K562 (cell line): ENCODE measurements around the gene ZCWPW1. TPM values are rescaled to one million over a fixed set of nuclear protein-coding genes. Genes with fewer than 3 reads are reported as not detected.

Experiments used
- BCOR ChIP-seq: fragments of 450-650 bp; IDR thresholded peaks from 2 replicates; pipeline ENCODE4 v1.6.1; 2016
- CTBP1 ChIP-seq: fragments of 450-650 bp; IDR thresholded peaks from 2 replicates; pipeline ENCODE4 v1.6.1; 2016; ENCODE audit warnings: borderline replicate concordance
- KLF1 ChIP-seq: fragments of 450-650 bp; IDR thresholded peaks from 2 replicates; pipeline ENCODE4 v1.6.1; 2016; ENCODE audit warnings: missing genetic modification characterization, missing compliant biosample characterization
- MYBL2 ChIP-seq, 2 experiments: fragments of 450-650 bp in 1 of 2; sonication (generic) in 1 of 2; formaldehyde crosslinking in 1 of 2; IDR thresholded peaks; 2 replicates each; pipeline versions ENCODE4 v1.6.1 to v1.8.1; 2017 to 2022; ENCODE audit warnings: borderline replicate concordance in 1 of 2, inconsistent platforms in 1 of 2, low read depth in 1 of 2, mild to moderate bottlenecking in 1 of 2, missing genetic modification reagents in 1 of 2, moderate library complexity in 1 of 2
- PCBP1 ChIP-seq: fragments of 200-400 bp; formaldehyde crosslinking; IDR thresholded peaks from 2 replicates; pipeline ENCODE4 v1.6.1; 2018; ENCODE audit warnings: mild to moderate bottlenecking, low read depth, low read length; ENCODE audit not compliant: poor library complexity, severe bottlenecking
- POLR2G ChIP-seq: fragments of 200-400 bp; formaldehyde crosslinking; IDR thresholded peaks from 2 replicates; pipeline ENCODE4 v1.6.1; 2017; ENCODE audit warnings: low read depth, mild to moderate bottlenecking, antibody characterized with exemption, low read length, moderate library complexity
- POLR2H ChIP-seq: IDR thresholded peaks from 2 replicates; pipeline ENCODE4 v1.6.1; 2016; ENCODE audit warnings: missing genetic modification characterization, low read depth, mild to moderate bottlenecking, control low read depth, missing compliant biosample characterization, moderate library complexity
- RBM15 ChIP-seq: fragments of 200-400 bp; formaldehyde crosslinking; IDR thresholded peaks from 2 replicates; pipeline ENCODE4 v1.6.1; 2018; ENCODE audit warnings: mild to moderate bottlenecking, low read length, moderate library complexity; ENCODE audit not compliant: insufficient read depth
- TEAD4 ChIP-seq, 2 experiments: sonication (generic) in 1 of 2; formaldehyde crosslinking in 1 of 2; IDR thresholded peaks; 2 replicates each; pipeline versions ENCODE4 v1.6.1 to v1.8.0; 2012 to 2022; ENCODE audit warnings: borderline replicate concordance in 1 of 2, inconsistent platforms in 1 of 2, low read length in 1 of 2, mild to moderate bottlenecking in 1 of 2, missing genetic modification reagents in 1 of 2
- TGIF2 ChIP-seq: sonication (generic); formaldehyde crosslinking; IDR thresholded peaks from 2 replicates; pipeline ENCODE4 v1.8.1; 2022; ENCODE audit warnings: mild to moderate bottlenecking, missing genetic modification reagents, moderate library complexity
- TOE1 ChIP-seq, 2 experiments: fragments of 450-650 bp in 1 of 2; sonication (generic) in 1 of 2; formaldehyde crosslinking in 1 of 2; IDR thresholded peaks; 2 replicates each; pipeline versions ENCODE4 v1.7.1 to v1.8.0; 2016 to 2022; ENCODE audit warnings: borderline replicate concordance in 2 of 2, mild to moderate bottlenecking in 2 of 2, antibody characterized with exemption in 1 of 2, inconsistent platforms in 1 of 2, low read depth in 1 of 2, missing genetic modification reagents in 1 of 2, moderate library complexity in 1 of 2
- polyA plus RNA-seq, 8 experiments: library from polyadenylated mRNA; depleted of rRNA in 4 of 8; stranded (reverse) in 5 of 8; unstranded in 3 of 8; fragments of >200 nt; fragmentation: Nextera tagmentation in 2 of 8; fragmentation: Illumina TruSeq in 1 of 8; extraction: Ambion mirVana in 2 of 8; extraction: Trizol in 1 of 8; gene quantifications; 2 replicates each; pipeline versions ENCODE4 v1.2.1 to v1.2.3, GENCODE V29; 2011 to 2014; ENCODE audit warnings: inconsistent platforms in 1 of 8, missing spikeins in 1 of 8
- total RNA-seq, 7 experiments: library from RNA; depleted of rRNA in 6 of 7; stranded (reverse); fragments of >200 nt in 6 of 7; fragmentation: Illumina TruSeq in 2 of 7; extraction: Trizol in 2 of 7; gene quantifications; 2 replicates each; pipeline versions ENCODE4 v1.2.1 to v1.2.3, GENCODE V29; 2011 to 2021; ENCODE audit warnings: low replicate concordance in 1 of 7
- TF ChIP-seq, protein P1 (sequence below), 2 experiments: fragments of 450-650 bp; IDR thresholded peaks; 2 replicates each; pipeline ENCODE4 v1.6.1; 2016
- TF ChIP-seq, protein P2 (sequence below): sonication (generic); formaldehyde crosslinking; IDR thresholded peaks from 2 replicates; pipeline ENCODE4 v1.9.0; 2022; ENCODE audit warnings: mild to moderate bottlenecking, missing genetic modification reagents
- TF ChIP-seq, protein P3 (sequence below): sonication (generic); formaldehyde crosslinking; IDR thresholded peaks from 2 replicates; pipeline ENCODE4 v1.8.0; 2022; ENCODE audit warnings: mild to moderate bottlenecking, missing genetic modification reagents
- TF ChIP-seq, protein P4 (sequence below), 2 experiments: IDR thresholded peaks; 2 replicates each; pipeline ENCODE4 v1.6.1; 2012; ENCODE audit warnings: improper control_type of control experiment in 2 of 2, low read depth in 2 of 2, low read length in 2 of 2, borderline replicate concordance in 1 of 2

The ZCWPW1 gene
- total and polyA plus RNA-seq, 9 of the 15 experiments (the other 6 are each of a cell fraction or from before 2014, with no cell fraction given), result 0.18 to 1.7 (median 1.2) TPM

DNA sequence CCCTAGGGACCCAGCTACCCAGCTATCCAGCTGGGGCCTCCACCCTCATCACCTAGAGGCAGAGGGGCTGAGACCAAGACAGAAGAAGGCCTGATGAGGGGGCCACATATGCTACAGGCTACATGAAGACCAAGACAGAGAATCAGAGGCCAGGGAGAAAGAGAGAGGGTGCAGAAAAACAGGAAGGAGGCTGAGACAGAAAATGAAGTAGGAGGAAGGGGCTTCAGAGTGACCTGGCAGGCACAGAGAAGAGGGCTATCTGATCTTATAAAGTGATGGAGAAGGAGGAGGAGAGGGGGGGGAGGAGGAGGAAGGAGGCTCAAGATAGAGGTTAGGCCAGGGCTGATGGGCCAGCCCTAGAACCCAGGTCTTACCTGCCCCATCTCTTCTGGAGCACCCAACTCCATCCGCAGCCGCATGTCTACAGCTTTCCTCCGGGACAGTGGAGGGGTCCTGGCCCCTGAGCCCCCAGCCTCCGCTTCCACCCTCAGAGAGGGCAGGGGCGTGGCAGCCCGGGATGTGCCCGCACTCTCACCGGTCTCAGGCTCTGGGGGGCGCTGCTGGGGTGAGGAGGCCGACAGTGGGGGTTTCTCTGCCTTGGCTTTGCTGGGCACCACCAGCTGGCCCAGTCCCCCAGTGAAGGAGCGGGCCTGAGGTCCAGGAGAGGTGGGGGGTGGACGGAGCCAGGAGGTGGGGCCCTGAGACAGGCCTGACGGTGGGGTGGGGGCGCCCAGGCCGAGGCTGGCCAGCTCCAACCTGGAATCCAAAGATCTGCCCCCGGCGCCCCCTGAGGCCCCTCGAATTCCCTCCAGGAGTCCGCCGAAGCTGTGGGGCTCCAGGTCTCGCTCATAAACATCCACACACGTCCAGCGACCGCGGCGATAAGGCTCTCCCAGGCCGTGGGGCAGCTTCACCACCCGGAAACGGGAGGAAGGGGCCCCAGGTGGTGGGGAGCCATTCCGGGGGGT is 48.7 kb upstream of the ZCWPW1 start (continued):
- TF ChIP-seq, protein P1, sequence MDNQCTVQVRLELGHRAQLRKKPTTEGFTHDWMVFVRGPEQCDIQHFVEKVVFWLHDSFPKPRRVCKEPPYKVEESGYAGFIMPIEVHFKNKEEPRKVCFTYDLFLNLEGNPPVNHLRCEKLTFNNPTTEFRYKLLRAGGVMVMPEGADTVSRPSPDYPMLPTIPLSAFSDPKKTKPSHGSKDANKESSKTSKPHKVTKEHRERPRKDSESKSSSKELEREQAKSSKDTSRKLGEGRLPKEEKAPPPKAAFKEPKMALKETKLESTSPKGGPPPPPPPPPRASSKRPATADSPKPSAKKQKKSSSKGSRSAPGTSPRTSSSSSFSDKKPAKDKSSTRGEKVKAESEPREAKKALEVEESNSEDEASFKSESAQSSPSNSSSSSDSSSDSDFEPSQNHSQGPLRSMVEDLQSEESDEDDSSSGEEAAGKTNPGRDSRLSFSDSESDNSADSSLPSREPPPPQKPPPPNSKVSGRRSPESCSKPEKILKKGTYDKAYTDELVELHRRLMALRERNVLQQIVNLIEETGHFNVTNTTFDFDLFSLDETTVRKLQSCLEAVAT (IDR thresholded peaks at IDR 0.05), result 0 out of 4 replicates have a peak, but pooled peaks of 1 of the 2 experiments have one; percentile 45
- TF ChIP-seq KLF1 (tag), result no peak
- TF ChIP-seq TOE1 (IDR thresholded peaks at IDR 0.05; ENCODE audit: borderline replicate concordance), result no peak
- TF ChIP-seq TOE1 (CRISPR knock-in tag; IDR thresholded peaks at IDR 0.05; ENCODE audit: borderline replicate concordance, low read depth), result no peak
- no peak for TF ChIP-seq BCOR
- TF ChIP-seq RBM15, result no peak
- peak; percentile 77; the same call in 1 of the 2 replicates for TF ChIP-seq CTBP1
- peak; percentile 27 for TF ChIP-seq PCBP1
- TF ChIP-seq, protein P2, sequence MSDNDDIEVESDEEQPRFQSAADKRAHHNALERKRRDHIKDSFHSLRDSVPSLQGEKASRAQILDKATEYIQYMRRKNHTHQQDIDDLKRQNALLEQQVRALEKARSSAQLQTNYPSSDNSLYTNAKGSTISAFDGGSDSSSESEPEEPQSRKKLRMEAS (CRISPR knock-in tag), result no peak
- TF ChIP-seq POLR2G, result peak; percentile 58
- no peak for TF ChIP-seq POLR2H (tag)
- TF ChIP-seq MYBL2 (IDR thresholded peaks at IDR 0.05; ENCODE audit: low read depth), result no peak
- no peak for TF ChIP-seq MYBL2 (CRISPR knock-in tag; IDR thresholded peaks at IDR 0.05; ENCODE audit: borderline replicate concordance)
- TF ChIP-seq, protein P3, sequence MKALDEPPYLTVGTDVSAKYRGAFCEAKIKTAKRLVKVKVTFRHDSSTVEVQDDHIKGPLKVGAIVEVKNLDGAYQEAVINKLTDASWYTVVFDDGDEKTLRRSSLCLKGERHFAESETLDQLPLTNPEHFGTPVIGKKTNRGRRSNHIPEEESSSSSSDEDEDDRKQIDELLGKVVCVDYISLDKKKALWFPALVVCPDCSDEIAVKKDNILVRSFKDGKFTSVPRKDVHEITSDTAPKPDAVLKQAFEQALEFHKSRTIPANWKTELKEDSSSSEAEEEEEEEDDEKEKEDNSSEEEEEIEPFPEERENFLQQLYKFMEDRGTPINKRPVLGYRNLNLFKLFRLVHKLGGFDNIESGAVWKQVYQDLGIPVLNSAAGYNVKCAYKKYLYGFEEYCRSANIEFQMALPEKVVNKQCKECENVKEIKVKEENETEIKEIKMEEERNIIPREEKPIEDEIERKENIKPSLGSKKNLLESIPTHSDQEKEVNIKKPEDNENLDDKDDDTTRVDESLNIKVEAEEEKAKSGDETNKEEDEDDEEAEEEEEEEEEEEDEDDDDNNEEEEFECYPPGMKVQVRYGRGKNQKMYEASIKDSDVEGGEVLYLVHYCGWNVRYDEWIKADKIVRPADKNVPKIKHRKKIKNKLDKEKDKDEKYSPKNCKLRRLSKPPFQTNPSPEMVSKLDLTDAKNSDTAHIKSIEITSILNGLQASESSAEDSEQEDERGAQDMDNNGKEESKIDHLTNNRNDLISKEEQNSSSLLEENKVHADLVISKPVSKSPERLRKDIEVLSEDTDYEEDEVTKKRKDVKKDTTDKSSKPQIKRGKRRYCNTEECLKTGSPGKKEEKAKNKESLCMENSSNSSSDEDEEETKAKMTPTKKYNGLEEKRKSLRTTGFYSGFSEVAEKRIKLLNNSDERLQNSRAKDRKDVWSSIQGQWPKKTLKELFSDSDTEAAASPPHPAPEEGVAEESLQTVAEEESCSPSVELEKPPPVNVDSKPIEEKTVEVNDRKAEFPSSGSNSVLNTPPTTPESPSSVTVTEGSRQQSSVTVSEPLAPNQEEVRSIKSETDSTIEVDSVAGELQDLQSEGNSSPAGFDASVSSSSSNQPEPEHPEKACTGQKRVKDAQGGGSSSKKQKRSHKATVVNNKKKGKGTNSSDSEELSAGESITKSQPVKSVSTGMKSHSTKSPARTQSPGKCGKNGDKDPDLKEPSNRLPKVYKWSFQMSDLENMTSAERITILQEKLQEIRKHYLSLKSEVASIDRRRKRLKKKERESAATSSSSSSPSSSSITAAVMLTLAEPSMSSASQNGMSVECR, result peak; percentile 68; the same call in 1 of the 2 replicates
- no peak for TF ChIP-seq TGIF2 (CRISPR knock-in tag)
- TF ChIP-seq, protein P4, sequence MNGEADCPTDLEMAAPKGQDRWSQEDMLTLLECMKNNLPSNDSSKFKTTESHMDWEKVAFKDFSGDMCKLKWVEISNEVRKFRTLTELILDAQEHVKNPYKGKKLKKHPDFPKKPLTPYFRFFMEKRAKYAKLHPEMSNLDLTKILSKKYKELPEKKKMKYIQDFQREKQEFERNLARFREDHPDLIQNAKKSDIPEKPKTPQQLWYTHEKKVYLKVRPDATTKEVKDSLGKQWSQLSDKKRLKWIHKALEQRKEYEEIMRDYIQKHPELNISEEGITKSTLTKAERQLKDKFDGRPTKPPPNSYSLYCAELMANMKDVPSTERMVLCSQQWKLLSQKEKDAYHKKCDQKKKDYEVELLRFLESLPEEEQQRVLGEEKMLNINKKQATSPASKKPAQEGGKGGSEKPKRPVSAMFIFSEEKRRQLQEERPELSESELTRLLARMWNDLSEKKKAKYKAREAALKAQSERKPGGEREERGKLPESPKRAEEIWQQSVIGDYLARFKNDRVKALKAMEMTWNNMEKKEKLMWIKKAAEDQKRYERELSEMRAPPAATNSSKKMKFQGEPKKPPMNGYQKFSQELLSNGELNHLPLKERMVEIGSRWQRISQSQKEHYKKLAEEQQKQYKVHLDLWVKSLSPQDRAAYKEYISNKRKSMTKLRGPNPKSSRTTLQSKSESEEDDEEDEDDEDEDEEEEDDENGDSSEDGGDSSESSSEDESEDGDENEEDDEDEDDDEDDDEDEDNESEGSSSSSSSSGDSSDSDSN (IDR thresholded peaks at IDR 0.05; ENCODE audit: borderline replicate concordance in 1 of 2, low read depth in 2 of 2, low read length in 2 of 2), result 0 out of 4 replicates have a peak, but pooled peaks of 1 of the 2 experiments have one; percentile 7
- peak; percentile 14; the same call in 1 of the 2 replicates for TF ChIP-seq TEAD4 (IDR thresholded peaks at IDR 0.05; ENCODE audit: low read length)
- no peak for TF ChIP-seq TEAD4 (CRISPR knock-in tag; IDR thresholded peaks at IDR 0.05; ENCODE audit: borderline replicate concordance)
